Measurements from ENCODE around the gene SIGLEC1. TPM values are rescaled to one million over a fixed set of nuclear protein-coding genes. Genes with fewer than 3 reads are reported as not detected.

The SIGLEC1 gene
- total and polyA plus RNA-seq, 4 experiments from 2014 or later, result 0.30 to 0.32 TPM; not detected in 2

GRCh38 chr20:3727401-3728021, 15.1 kb upstream of the SIGLEC1 start:
- H3K27ac Mint-ChIP-seq, result peak overlapping the region in 1 of 7 donors; percentile 22
- ChIA-PET CTCF (ENCODE audit: partially characterized antibody) (no interaction called here), POLR2A (ENCODE audit: partially characterized antibody) (no interaction called here)
- DNase-seq, result no peak
- Histone ChIP-seq H3K9me3 (ENCODE audit: control insufficient read depth in 1 of 2, low read length in 2 of 2) (no peaks in the 10 kb centered on the region), H3K4me3 (ENCODE audit: low read length in 2 of 2) (no peak overlapping the region), H3K36me3 (ENCODE audit: insufficient read depth, low read length) (no peaks in the 10 kb centered on the region), H3K4me1 (ENCODE audit: insufficient read depth, low read length) (no peaks in the 10 kb centered on the region), H3K27me3 (ENCODE audit: insufficient read depth, low read length) (peaks cover 13% of the 10 kb centered on the region), H3K27ac (ENCODE audit: low read depth, low read length) (no peak overlapping the region)
- intact Hi-C loops (cut with micrococcal nuclease), result no loop called here
- peaks cover 30 to 45% of the 10 kb centered on the region in 2 donors for H3K27me3 Mint-ChIP-seq
- no peaks in the 10 kb centered on the region for H3K36me3 Mint-ChIP-seq
- H3K4me3 Mint-ChIP-seq, result no peak overlapping the region
- peaks cover 0 to 2% (median 0%) of the 10 kb centered on the region in 4 donors for H3K4me1 Mint-ChIP-seq
- no peaks in the 10 kb centered on the region for H3K9me3 Mint-ChIP-seq

GRCh38 chr20:3724356-3724755, 12.0 kb upstream of the SIGLEC1 start:
- peaks cover 20% of the 10 kb centered on the region for H3K27me3 ChIP-seq (ENCODE audit: insufficient read depth, low read length)
- peaks cover 30 to 32% of the 10 kb centered on the region in 2 donors for H3K27me3 Mint-ChIP-seq
- no peak overlapping the region for H3K4me3 ChIP-seq (ENCODE audit: low read length in 2 of 2)
- intact Hi-C loops (cut with micrococcal nuclease), result no loop called here
- no peaks in the 10 kb centered on the region for H3K36me3 ChIP-seq (ENCODE audit: insufficient read depth, low read length)
- H3K4me1 Mint-ChIP-seq, result peaks cover 0 to 2% (median 0%) of the 10 kb centered on the region in 4 donors
- H3K36me3 Mint-ChIP-seq, result no peaks in the 10 kb centered on the region
- H3K4me1 ChIP-seq (ENCODE audit: insufficient read depth, low read length), result no peaks in the 10 kb centered on the region
- H3K9me3 ChIP-seq (ENCODE audit: control insufficient read depth in 1 of 2, low read length in 2 of 2), result no peaks in the 10 kb centered on the region
- ChIA-PET POLR2A (ENCODE audit: partially characterized antibody) (no interaction called here), CTCF (ENCODE audit: partially characterized antibody) (interaction anchor here (1.2 kb wide), 1 partner anchor 14 kb away, joined by 6 read pairs; no protein-coding TSS in a partner anchor)
- no peak for DNase-seq
- no peak overlapping the region for H3K27ac ChIP-seq (ENCODE audit: low read depth, low read length)
- no peak overlapping the region for H3K27ac Mint-ChIP-seq
- H3K4me3 Mint-ChIP-seq, result no peak overlapping the region
- H3K9me3 Mint-ChIP-seq, result no peaks in the 10 kb centered on the region

GRCh38 chr20:3723284-3723683, 10.9 kb upstream of the SIGLEC1 start:
- H3K27ac Mint-ChIP-seq, result no peak overlapping the region
- POLR2A ChIA-PET (ENCODE audit: partially characterized antibody), result no interaction called here
- peaks cover 28 to 32% of the 10 kb centered on the region in 2 donors for H3K27me3 Mint-ChIP-seq
- no peaks in the 10 kb centered on the region for H3K4me1 ChIP-seq (ENCODE audit: insufficient read depth, low read length)
- no peak overlapping the region for H3K27ac ChIP-seq (ENCODE audit: low read depth, low read length)
- CTCF ChIA-PET (ENCODE audit: partially characterized antibody), result no interaction called here
- no peaks in the 10 kb centered on the region for H3K9me3 Mint-ChIP-seq
- H3K27me3 ChIP-seq (ENCODE audit: insufficient read depth, low read length), result peaks cover 19% of the 10 kb centered on the region
- no peak for DNase-seq
- H3K4me1 Mint-ChIP-seq, result peaks cover 0 to 2% (median 0%) of the 10 kb centered on the region in 4 donors
- H3K4me3 ChIP-seq (ENCODE audit: low read length in 2 of 2), result no peak overlapping the region
- H3K36me3 Mint-ChIP-seq, result no peaks in the 10 kb centered on the region
- intact Hi-C loops (cut with micrococcal nuclease), result no loop called here
- H3K4me3 Mint-ChIP-seq, result no peak overlapping the region
- H3K9me3 ChIP-seq (ENCODE audit: control insufficient read depth in 1 of 2, low read length in 2 of 2), result no peaks in the 10 kb centered on the region
- H3K36me3 ChIP-seq (ENCODE audit: insufficient read depth, low read length), result no peaks in the 10 kb centered on the region

GRCh38 chr20:3721912-3722311, 9.5 kb upstream of the SIGLEC1 start:
- H3K27me3 ChIP-seq (ENCODE audit: insufficient read depth, low read length), result peaks cover 10% of the 10 kb centered on the region
- DNase-seq, result no peak
- H3K36me3 Mint-ChIP-seq, result no peaks in the 10 kb centered on the region
- H3K4me3 Mint-ChIP-seq, result no peak overlapping the region
- H3K27me3 Mint-ChIP-seq, result peaks cover 20 to 26% of the 10 kb centered on the region in 2 donors
- H3K4me1 ChIP-seq (ENCODE audit: insufficient read depth, low read length), result no peaks in the 10 kb centered on the region
- no peaks in the 10 kb centered on the region for H3K9me3 ChIP-seq (ENCODE audit: control insufficient read depth in 1 of 2, low read length in 2 of 2)
- intact Hi-C loops (cut with micrococcal nuclease), result no loop called here
- H3K27ac ChIP-seq (ENCODE audit: low read depth, low read length), result no peak overlapping the region
- no peaks in the 10 kb centered on the region for H3K36me3 ChIP-seq (ENCODE audit: insufficient read depth, low read length)
- no peaks in the 10 kb centered on the region for H3K9me3 Mint-ChIP-seq
- H3K4me1 Mint-ChIP-seq, result peaks cover 0 to 2% (median 0%) of the 10 kb centered on the region in 4 donors
- H3K4me3 ChIP-seq (ENCODE audit: low read length in 2 of 2), result no peak overlapping the region
- no peak overlapping the region for H3K27ac Mint-ChIP-seq
- ChIA-PET CTCF (ENCODE audit: partially characterized antibody) (interaction anchor here (1.1 kb wide), 1 partner anchor 12 kb away, joined by 4 read pairs; no protein-coding TSS in a partner anchor), POLR2A (ENCODE audit: partially characterized antibody) (no interaction called here)

- Histone ChIP-seq H3K27me3 (ENCODE audit: insufficient read depth, low read length) (peaks cover 10% of the 10 kb centered on the region), H3K4me3 (ENCODE audit: low read length in 2 of 2) (no peak overlapping the region), H3K27ac (ENCODE audit: low read depth, low read length) (no peak overlapping the region), H3K4me1 (ENCODE audit: insufficient read depth, low read length) (no peaks in the 10 kb centered on the region), H3K36me3 (ENCODE audit: insufficient read depth, low read length) (no peaks in the 10 kb centered on the region), H3K9me3 (ENCODE audit: control insufficient read depth in 1 of 2, low read length in 2 of 2) (no peaks in the 10 kb centered on the region)
- POLR2A ChIA-PET (ENCODE audit: partially characterized antibody), result interaction anchor here (1.3 kb wide), 1 partner anchor 47 kb away, joined by 3 read pairs; the partner anchor contains the start of gene ADISSP
- Mint-ChIP-seq H3K4me3 (no peak overlapping the region), H3K36me3 (no peaks in the 10 kb centered on the region), H3K4me1 (peaks cover 0 to 2% (median 0%) of the 10 kb centered on the region in 4 donors), H3K9me3 (no peaks in the 10 kb centered on the region), H3K27me3 (peaks cover 17 to 25% of the 10 kb centered on the region in 2 donors), H3K27ac (no peak overlapping the region)
- no peak for DNase-seq
- CTCF ChIA-PET (ENCODE audit: partially characterized antibody), result interaction anchor here (1.1 to 1.9 kb wide), 2 partner anchors 10 to 44 kb away, joined by 3 to 9 read pairs; no protein-coding TSS in a partner anchor
- intact Hi-C loops (cut with micrococcal nuclease), result no loop called here
Observed at GRCh38 chr20:3720626-3721025, 8.2 kb upstream of the SIGLEC1 start.

GRCh38 chr20:3720068-3720467, 7.7 kb upstream of the SIGLEC1 start:
- no peak for DNase-seq
- Histone ChIP-seq H3K4me3 (ENCODE audit: low read length in 2 of 2) (no peak overlapping the region), H3K27me3 (ENCODE audit: insufficient read depth, low read length) (peaks cover 10% of the 10 kb centered on the region), H3K27ac (ENCODE audit: low read depth, low read length) (no peak overlapping the region), H3K36me3 (ENCODE audit: insufficient read depth, low read length) (no peaks in the 10 kb centered on the region), H3K9me3 (ENCODE audit: control insufficient read depth in 1 of 2, low read length in 2 of 2) (no peaks in the 10 kb centered on the region), H3K4me1 (ENCODE audit: insufficient read depth, low read length) (no peaks in the 10 kb centered on the region)
- Mint-ChIP-seq H3K9me3 (no peaks in the 10 kb centered on the region), H3K36me3 (no peaks in the 10 kb centered on the region), H3K27ac (peak overlapping the region in 1 of 7 donors; percentile 35), H3K27me3 (peaks cover 17 to 25% of the 10 kb centered on the region in 2 donors), H3K4me1 (peaks cover 0 to 2% (median 0%) of the 10 kb centered on the region in 4 donors), H3K4me3 (no peak overlapping the region)
- CTCF ChIA-PET (ENCODE audit: partially characterized antibody), result interaction anchor here (1.1 to 1.9 kb wide), 2 partner anchors 9 to 43 kb away, joined by 3 to 9 read pairs; no protein-coding TSS in a partner anchor
- intact Hi-C loops (cut with micrococcal nuclease), result no loop called here
- POLR2A ChIA-PET (ENCODE audit: partially characterized antibody), result interaction anchor here (1.3 kb wide), 1 partner anchor 48 kb away, joined by 3 read pairs; the partner anchor contains the start of gene ADISSP

GRCh38 chr20:3719046-3719445, 6.6 kb upstream of the SIGLEC1 start:
- Mint-ChIP-seq H3K4me3 (no peak overlapping the region), H3K9me3 (no peaks in the 10 kb centered on the region), H3K27me3 (peaks cover 17 to 25% of the 10 kb centered on the region in 2 donors), H3K4me1 (peaks cover 0 to 2% (median 0%) of the 10 kb centered on the region in 4 donors), H3K27ac (no peak overlapping the region), H3K36me3 (no peaks in the 10 kb centered on the region)
- H3K27ac ChIP-seq (ENCODE audit: low read depth, low read length), result no peak overlapping the region
- H3K27me3 ChIP-seq (ENCODE audit: insufficient read depth, low read length), result peaks cover 10% of the 10 kb centered on the region
- H3K9me3 ChIP-seq (ENCODE audit: control insufficient read depth in 1 of 2, low read length in 2 of 2), result no peaks in the 10 kb centered on the region
- no peak for DNase-seq
- no peaks in the 10 kb centered on the region for H3K4me1 ChIP-seq (ENCODE audit: insufficient read depth, low read length)
- ChIA-PET POLR2A (ENCODE audit: partially characterized antibody) (no interaction called here), CTCF (ENCODE audit: partially characterized antibody) (interaction anchor here (0.8 to 1.9 kb wide), 3 partner anchors 8 to 11 kb away, joined by 4 to 9 read pairs (median 6); no protein-coding TSS in a partner anchor)
- no peaks in the 10 kb centered on the region for H3K36me3 ChIP-seq (ENCODE audit: insufficient read depth, low read length)
- intact Hi-C loops (cut with micrococcal nuclease), result no loop called here
- H3K4me3 ChIP-seq (ENCODE audit: low read length in 2 of 2), result no peak overlapping the region

All from CD4-positive, alpha-beta memory T cell (primary cell).